ENCODE data around the gene HSPG2.

- TF ChIP-seq, protein P1, sequence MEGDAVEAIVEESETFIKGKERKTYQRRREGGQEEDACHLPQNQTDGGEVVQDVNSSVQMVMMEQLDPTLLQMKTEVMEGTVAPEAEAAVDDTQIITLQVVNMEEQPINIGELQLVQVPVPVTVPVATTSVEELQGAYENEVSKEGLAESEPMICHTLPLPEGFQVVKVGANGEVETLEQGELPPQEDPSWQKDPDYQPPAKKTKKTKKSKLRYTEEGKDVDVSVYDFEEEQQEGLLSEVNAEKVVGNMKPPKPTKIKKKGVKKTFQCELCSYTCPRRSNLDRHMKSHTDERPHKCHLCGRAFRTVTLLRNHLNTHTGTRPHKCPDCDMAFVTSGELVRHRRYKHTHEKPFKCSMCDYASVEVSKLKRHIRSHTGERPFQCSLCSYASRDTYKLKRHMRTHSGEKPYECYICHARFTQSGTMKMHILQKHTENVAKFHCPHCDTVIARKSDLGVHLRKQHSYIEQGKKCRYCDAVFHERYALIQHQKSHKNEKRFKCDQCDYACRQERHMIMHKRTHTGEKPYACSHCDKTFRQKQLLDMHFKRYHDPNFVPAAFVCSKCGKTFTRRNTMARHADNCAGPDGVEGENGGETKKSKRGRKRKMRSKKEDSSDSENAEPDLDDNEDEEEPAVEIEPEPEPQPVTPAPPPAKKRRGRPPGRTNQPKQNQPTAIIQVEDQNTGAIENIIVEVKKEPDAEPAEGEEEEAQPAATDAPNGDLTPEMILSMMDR (IDR thresholded peaks at IDR 0.05 in 2 of 3, conservative IDR thresholded peaks at IDR 0.05 in 1 of 3; ENCODE audit: insufficient read depth in 2 of 3, low read depth in 1 of 3, low read length in 3 of 3) = no peak
- TF ChIP-seq GABPB2 (CRISPR knock-in tag; conservative IDR thresholded peaks at IDR 0.05) (no peak), ATF3 (IDR thresholded peaks at IDR 0.05) (no peak), ATF3 (CRISPR knock-in tag; conservative IDR thresholded peaks at IDR 0.05) (no peak), ZNF41 (CRISPR knock-in tag; conservative IDR thresholded peaks at IDR 0.05) (no peak), BRF2 (IDR thresholded peaks at IDR 0.05; ENCODE audit: borderline replicate concordance, insufficient read depth, insufficient read length) (no peak)
- TF ChIP-seq, protein P2, sequence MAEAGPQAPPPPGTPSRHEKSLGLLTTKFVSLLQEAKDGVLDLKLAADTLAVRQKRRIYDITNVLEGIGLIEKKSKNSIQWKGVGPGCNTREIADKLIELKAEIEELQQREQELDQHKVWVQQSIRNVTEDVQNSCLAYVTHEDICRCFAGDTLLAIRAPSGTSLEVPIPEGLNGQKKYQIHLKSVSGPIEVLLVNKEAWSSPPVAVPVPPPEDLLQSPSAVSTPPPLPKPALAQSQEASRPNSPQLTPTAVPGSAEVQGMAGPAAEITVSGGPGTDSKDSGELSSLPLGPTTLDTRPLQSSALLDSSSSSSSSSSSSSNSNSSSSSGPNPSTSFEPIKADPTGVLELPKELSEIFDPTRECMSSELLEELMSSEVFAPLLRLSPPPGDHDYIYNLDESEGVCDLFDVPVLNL (CRISPR knock-in tag; IDR thresholded peaks at IDR 0.05; ENCODE audit: low read depth) = no peak
- TF ChIP-seq, protein P3, sequence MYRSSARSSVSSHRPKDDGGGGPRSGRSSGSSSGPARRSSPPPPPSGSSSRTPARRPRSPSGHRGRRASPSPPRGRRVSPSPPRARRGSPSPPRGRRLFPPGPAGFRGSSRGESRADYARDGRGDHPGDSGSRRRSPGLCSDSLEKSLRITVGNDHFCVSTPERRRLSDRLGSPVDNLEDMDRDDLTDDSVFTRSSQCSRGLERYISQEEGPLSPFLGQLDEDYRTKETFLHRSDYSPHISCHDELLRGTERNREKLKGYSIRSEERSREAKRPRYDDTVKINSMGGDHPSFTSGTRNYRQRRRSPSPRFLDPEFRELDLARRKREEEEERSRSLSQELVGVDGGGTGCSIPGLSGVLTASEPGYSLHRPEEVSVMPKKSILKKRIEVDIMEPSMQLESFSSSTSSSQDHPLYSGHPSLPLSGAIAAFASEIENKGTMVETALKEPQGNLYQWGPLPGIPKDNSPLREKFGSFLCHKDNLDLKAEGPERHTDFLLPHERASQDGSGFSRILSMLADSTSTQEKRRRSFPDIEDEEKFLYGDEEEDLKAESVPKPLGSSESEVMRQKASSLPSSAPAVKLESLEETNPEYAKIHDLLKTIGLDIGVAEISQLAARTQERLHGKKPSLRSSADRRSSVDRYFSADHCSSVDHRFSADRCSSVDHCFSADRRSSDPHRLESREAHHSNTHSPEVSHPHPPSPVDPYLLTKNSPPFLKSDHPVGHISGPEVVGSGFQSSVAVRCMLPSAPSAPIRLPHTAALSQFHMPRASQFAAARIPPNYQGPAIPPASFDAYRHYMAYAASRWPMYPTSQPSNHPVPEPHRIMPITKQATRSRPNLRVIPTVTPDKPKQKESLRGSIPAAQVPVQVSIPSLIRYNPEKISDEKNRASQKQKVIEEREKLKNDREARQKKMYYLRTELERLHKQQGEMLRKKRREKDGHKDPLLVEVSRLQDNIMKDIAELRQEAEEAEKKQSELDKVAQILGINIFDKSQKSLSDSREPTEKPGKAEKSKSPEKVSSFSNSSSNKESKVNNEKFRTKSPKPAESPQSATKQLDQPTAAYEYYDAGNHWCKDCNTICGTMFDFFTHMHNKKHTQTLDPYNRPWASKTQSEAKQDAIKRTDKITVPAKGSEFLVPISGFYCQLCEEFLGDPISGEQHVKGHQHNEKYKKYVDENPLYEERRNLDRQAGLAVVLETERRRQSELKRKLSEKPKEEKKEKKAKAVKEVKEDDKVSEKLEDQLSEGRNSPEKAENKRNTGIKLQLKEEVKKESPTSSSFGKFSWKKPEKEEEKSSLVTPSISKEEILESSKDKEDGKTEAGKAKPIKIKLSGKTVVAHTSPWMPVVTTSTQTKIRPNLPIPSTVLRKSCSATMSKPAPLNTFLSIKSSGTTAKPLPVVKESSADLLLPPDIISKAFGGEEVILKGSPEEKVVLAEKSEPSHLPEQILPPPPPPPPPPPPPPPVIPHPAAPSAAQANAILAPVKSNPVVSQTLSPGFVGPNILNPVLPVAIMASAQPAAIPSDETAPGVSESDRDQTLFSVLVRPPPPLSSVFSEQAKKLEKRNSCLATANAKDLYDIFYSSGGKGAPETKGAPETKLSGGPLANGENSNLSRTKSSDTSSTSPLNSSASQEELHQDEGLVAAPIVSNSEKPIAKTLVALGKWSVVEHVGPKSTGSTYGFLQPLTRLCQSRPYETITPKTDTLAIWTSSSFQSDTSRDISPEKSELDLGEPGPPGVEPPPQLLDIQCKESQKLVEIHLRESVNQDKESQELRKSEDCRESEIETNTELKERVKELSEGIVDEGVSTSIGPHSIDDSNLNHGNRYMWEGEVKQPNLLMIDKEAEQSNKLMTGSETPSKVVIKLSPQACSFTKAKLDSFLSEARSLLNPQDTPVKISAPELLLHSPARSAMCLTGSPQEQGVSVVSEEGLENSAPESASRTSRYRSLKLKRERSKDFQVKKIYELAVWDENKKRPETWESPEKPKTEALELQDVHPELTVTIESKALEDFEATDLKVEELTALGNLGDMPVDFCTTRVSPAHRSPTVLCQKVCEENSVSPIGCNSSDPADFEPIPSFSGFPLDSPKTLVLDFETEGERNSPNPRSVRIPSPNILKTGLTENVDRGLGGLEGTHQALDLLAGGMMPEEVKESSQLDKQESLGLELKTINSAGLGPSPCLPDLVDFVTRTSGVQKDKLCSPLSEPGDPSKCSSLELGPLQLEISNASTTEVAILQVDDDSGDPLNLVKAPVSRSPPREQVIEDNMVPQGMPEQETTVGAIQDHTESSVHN (IDR thresholded peaks at IDR 0.05; ENCODE audit: borderline replicate concordance in 1 of 2, low read depth in 1 of 2) = no peak
- TF ChIP-seq, protein P4, sequence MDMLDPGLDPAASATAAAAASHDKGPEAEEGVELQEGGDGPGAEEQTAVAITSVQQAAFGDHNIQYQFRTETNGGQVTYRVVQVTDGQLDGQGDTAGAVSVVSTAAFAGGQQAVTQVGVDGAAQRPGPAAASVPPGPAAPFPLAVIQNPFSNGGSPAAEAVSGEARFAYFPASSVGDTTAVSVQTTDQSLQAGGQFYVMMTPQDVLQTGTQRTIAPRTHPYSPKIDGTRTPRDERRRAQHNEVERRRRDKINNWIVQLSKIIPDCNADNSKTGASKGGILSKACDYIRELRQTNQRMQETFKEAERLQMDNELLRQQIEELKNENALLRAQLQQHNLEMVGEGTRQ (CRISPR knock-in tag; IDR thresholded peaks at IDR 0.05) = no peak
- TF ChIP-seq, protein P5, sequence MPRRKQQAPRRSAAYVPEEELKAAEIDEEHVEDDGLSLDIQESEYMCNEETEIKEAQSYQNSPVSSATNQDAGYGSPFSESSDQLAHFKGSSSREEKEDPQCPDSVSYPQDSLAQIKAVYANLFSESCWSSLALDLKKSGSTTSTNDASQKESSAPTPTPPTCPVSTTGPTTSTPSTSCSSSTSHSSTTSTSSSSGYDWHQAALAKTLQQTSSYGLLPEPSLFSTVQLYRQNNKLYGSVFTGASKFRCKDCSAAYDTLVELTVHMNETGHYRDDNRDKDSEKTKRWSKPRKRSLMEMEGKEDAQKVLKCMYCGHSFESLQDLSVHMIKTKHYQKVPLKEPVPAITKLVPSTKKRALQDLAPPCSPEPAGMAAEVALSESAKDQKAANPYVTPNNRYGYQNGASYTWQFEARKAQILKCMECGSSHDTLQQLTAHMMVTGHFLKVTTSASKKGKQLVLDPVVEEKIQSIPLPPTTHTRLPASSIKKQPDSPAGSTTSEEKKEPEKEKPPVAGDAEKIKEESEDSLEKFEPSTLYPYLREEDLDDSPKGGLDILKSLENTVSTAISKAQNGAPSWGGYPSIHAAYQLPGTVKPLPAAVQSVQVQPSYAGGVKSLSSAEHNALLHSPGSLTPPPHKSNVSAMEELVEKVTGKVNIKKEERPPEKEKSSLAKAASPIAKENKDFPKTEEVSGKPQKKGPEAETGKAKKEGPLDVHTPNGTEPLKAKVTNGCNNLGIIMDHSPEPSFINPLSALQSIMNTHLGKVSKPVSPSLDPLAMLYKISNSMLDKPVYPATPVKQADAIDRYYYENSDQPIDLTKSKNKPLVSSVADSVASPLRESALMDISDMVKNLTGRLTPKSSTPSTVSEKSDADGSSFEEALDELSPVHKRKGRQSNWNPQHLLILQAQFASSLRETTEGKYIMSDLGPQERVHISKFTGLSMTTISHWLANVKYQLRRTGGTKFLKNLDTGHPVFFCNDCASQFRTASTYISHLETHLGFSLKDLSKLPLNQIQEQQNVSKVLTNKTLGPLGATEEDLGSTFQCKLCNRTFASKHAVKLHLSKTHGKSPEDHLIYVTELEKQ (CRISPR knock-in tag; IDR thresholded peaks at IDR 0.05) = no peak
Observed at GRCh38 chr1:21894034-21894881, 42.9 kb downstream of the HSPG2 start.
